Upper lobe of right lung (tissue), 1 donor: ENCODE data around the gene RBBP8NL. TPM values are rescaled to one million over a fixed set of nuclear protein-coding genes. Genes with fewer than 3 reads are reported as not detected.

ENCODE experiments used
- ATAC-seq: fragments of 200-7000 bp; cut with Tn5 transposase; one replicate; pipeline ENCODE4 v1.9.1; 2020; ENCODE audit warnings: mild to moderate bottlenecking, moderate library complexity
- DNase-seq: peaks from one replicate; pipeline ENCODE4 v3.0.0-alpha.2; 2020
- H3K27ac ChIP-seq: fragments of 200-600 bp; one replicate; pipeline ENCODE4 v1.8.0; 2022
- H3K27me3 ChIP-seq: fragments of 200-600 bp; one replicate; pipeline ENCODE4 v1.8.0; 2022; ENCODE audit warnings: mild to moderate bottlenecking
- H3K36me3 ChIP-seq: fragments of 200-600 bp; one replicate; pipeline ENCODE4 v1.8.0; 2022
- H3K4me1 ChIP-seq: fragments of 200-600 bp; one replicate; pipeline ENCODE4 v1.8.0; 2022
- H3K4me3 ChIP-seq: fragments of 200-600 bp; one replicate; pipeline ENCODE4 v1.8.0; 2022; ENCODE audit warnings: mild to moderate bottlenecking
- H3K9me3 ChIP-seq: fragments of 200-600 bp; one replicate; pipeline ENCODE4 v1.8.0; 2022
- intact Hi-C: fragments of 100-400 bp; cut with DNase I; formaldehyde crosslinking; loops from one replicate; pipeline ENCODE4 v1.11.0; 2022
- long read RNA-seq: library from polyadenylated mRNA; unstranded; transcript quantifications from one replicate; pipeline ENCODE4 v2.0.0, GENCODE V29; 2021
- total RNA-seq: library from RNA; stranded (reverse); fragmentation: NEBNext Ultra II Directional; extraction: Animal tissue kit (Norgen Biotek cat#: 25700); gene quantifications from one replicate; pipeline ENCODE4 v1.2.1, GENCODE V29; 2021
- TF ChIP-seq, protein P1 (sequence below): fragments of 200-600 bp; IDR thresholded peaks from one replicate; pipeline ENCODE4 v1.8.0; 2022; ENCODE audit warnings: antibody characterized with exemption
- donor health status: DM: no; HTN: yes; CAD: no; lungs with severe emphysema.

Gene RBBP8NL, protein sequence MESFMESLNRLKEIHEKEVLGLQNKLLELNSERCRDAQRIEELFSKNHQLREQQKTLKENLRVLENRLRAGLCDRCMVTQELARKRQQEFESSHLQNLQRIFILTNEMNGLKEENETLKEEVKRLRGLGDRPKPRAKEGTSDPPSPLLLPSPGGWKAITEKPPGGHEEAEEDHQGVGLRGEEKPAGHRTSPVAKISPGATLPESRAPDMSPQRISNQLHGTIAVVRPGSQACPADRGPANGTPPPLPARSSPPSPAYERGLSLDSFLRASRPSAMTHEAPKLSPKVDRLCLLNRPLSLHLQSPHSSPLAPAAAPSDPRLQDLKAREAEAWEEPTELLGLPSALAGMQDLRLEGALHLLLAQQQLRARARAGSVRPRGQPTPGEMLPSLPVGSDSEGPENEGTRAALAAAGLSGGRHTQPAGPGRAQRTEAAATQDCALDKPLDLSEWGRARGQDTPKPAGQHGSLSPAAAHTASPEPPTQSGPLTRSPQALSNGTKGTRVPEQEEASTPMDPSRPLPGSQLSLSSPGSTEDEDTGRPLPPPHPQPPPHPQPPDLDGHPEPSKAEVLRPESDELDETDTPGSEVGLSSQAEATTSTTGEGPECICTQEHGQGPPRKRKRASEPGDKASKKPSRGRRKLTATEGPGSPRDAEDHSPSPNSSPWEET
- 0.64 TPM for total RNA-seq
- long read RNA-seq: 0 reads

DNA sequence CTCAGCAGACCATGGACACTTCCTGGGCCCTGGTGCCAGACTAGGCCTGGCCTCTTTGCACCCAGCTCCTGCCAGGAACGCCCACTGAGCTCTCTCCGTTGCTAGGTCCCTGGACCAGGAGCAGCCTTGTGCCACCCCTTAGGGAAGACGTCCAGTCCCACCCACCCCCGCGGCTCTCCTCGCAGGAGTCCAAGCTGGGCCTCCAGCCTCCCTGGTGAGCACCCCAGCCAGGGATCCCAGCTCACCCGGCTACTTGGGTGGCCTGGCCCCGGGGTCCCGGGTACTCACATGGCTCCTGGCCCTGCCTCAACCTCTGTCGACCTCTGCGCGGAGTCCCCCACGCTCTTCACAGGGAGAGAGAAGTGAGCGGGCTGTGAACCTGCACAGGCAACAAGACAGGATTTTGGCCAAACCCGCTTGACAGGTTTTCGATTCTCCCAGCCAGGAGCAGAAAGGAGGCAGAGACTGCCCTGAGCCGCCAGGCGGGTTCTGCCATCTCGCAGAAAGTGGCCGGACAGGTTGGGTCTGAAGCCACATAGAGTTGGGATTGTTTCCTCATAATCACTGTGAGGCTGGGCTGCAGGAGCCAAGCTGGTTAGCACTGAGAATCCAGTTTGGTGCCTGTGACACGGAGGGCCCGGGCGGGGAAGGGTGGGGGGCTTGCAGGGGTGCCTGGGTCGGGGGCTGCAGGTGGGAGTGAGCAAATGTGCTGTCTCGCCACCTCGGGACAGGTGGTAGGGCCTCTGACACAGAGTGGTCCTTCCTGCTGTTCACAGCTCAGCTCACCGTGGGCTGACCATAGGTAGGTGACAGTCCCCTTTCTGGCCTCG is at the start of gene RBBP8NL:
RBBP8NL (minus strand) TSS at position 368 of the 830 bp plus-strand sequence. CDS start 7,892 bp downstream, outside the sequence.
- Histone ChIP-seq H3K9me3 (no peaks in the 10 kb centered on the region), H3K27ac (peak within 1 kb of the TSS; percentile 24), H3K4me3 (peak within 1 kb of the TSS; percentile 30), H3K4me1 (no peaks in the 10 kb centered on the region), H3K36me3 (no peaks in the 10 kb centered on the region), H3K27me3 (no peaks in the 10 kb centered on the region)
- intact Hi-C loops: no loop called here
- DNase-seq: peak; percentile 91
- peak; percentile 85 for ATAC-seq
- TF ChIP-seq, protein P1, sequence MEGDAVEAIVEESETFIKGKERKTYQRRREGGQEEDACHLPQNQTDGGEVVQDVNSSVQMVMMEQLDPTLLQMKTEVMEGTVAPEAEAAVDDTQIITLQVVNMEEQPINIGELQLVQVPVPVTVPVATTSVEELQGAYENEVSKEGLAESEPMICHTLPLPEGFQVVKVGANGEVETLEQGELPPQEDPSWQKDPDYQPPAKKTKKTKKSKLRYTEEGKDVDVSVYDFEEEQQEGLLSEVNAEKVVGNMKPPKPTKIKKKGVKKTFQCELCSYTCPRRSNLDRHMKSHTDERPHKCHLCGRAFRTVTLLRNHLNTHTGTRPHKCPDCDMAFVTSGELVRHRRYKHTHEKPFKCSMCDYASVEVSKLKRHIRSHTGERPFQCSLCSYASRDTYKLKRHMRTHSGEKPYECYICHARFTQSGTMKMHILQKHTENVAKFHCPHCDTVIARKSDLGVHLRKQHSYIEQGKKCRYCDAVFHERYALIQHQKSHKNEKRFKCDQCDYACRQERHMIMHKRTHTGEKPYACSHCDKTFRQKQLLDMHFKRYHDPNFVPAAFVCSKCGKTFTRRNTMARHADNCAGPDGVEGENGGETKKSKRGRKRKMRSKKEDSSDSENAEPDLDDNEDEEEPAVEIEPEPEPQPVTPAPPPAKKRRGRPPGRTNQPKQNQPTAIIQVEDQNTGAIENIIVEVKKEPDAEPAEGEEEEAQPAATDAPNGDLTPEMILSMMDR: peak; percentile 18

DNA sequence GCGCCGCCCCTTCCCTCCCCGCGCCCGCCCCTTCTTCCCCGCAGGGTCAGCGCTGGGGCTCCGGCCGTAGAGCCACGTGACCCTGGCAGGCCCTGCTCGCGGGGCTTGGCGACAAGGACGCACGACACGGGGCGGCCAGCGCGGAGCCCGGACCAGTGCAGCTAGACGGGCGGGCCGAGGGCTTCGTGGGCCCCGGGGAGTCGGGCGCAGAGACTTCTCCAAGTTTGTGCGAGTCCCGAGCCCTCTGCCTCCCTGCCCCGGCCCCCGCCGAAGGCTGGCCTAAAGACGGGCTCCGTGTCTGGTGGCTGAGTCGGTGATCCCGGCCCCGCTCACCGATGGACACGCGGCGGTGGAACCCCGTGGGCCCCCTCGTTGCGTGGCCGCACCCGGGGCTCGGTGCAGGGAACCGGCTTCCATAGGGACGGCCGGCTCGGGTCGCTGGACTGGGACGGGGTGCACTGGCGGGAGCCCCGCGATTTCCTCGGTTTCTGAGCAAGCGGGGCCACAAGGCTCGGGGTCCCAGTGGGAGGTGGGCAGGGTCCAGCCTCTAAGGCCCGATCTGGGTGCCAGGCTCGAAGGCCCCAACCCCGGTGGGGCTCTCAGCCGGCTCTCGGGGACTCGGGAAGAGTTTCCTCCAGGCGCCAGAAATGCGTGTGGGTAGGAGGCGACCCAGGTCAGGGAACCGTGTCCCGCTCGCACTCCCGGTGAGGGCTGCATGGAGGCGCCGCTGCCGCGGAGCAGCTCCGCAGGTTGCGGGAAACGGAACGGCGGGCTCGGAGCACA is 48.9 kb upstream of the RBBP8NL start:
- Histone ChIP-seq H3K27ac (peak overlapping the region; percentile 47), H3K4me3 (peak overlapping the region; percentile 46), H3K4me1 (peaks cover 8% of the 10 kb centered on the region), H3K9me3 (no peaks in the 10 kb centered on the region), H3K27me3 (peaks cover 74% of the 10 kb centered on the region), H3K36me3 (no peaks in the 10 kb centered on the region)
- intact Hi-C loops: no loop called here
- DNase-seq (no peak), ATAC-seq (peak; percentile 14)
- TF ChIP-seq, protein P1: no peak

DNA sequence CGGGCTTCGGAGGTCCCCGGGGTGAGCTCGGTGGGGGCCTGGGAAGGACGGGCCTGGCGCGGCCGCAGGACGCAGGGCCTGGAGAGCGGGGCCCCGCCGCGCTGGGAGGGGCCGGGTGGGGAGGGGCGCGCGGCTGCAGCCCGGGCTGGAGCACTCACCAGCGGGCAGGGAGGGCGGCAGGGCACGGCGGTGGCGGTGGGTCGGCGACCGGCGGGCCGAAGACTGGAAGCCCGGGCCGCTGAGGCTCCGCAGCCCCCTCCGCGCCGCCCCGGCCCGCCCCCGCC is 48.4 kb upstream of the RBBP8NL start, which contains the start of gene GATA5:
GATA5 (minus strand) TSS at position 224 of the 284 bp plus-strand sequence. CDS start 474 bp downstream, outside the sequence.
- Histone ChIP-seq H3K27me3 (peaks cover 73% of the 10 kb centered on the region), H3K27ac (peak within 1 kb of the TSS; percentile 47), H3K4me1 (peaks cover 8% of the 10 kb centered on the region), H3K9me3 (no peaks in the 10 kb centered on the region), H3K36me3 (no peaks in the 10 kb centered on the region), H3K4me3 (peak within 1 kb of the TSS; percentile 46)
- intact Hi-C loops: no loop called here
- ATAC-seq: peak; percentile 5
- no peak for DNase-seq
- TF ChIP-seq, protein P1: no peak

DNA sequence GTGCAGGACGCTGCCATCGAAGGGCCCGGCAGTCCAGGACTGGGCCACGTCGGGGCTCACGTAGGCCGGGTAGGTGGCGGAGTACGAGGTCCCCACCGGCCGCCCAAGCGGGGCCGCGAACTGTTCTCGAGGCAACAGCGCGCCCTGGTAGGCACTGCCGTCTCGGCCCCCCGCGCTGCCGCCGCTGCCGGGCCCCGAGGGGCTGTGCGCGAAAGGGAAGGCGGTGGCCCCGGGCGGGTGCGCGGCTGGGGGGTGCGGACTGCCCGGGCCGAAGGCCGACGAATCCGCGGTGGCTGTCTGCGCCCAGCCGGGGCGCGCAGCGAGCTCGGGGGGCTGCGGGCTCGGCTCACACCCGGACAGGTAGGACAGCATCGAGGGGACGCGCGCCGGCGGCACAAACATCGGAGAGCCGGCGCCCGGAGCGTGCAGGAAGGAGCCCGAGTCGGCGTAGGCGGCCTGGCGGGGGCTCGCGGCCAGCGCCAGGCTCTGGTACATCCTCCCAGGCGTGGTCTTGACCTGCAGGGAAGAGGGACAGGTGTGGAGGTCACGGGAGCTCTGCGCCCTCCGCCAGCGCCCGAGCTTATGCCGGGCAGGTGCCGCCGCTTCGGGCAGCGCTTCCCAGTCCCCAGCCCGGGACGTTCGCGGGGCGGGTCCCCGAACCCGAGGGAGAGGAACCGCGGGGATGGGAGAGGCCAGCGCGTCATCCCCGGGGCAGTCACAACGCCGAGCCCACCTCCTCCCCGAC is 47.9 kb upstream of the RBBP8NL start:
- intact Hi-C loops: no loop called here
- no peak for ATAC-seq
- H3K36me3 ChIP-seq: no peaks in the 10 kb centered on the region
- DNase-seq: no peak
- H3K4me3 ChIP-seq: peak overlapping the region; percentile 46
- H3K27me3 ChIP-seq: peaks cover 73% of the 10 kb centered on the region
- H3K4me1 ChIP-seq: peaks cover 8% of the 10 kb centered on the region
- TF ChIP-seq, protein P1: no peak
- H3K27ac ChIP-seq: peak overlapping the region; percentile 42
- no peaks in the 10 kb centered on the region for H3K9me3 ChIP-seq
